Measurements from ENCODE around the gene VCL. TPM values are rescaled to one million over a fixed set of nuclear protein-coding genes. Genes with fewer than 3 reads are reported as not detected.
A peak's percentile ranks its signal among the peaks of the same experiment; 100 is the strongest.
"Not testable (repeated sequence)": the region's sequence is repeated elsewhere in the genome, so short reads cannot be mapped to it uniquely, and the experiment has no call there.

VCL gene
- polyA plus RNA-seq, 10 donors = 113 to 182 (median 137) TPM

DNA sequence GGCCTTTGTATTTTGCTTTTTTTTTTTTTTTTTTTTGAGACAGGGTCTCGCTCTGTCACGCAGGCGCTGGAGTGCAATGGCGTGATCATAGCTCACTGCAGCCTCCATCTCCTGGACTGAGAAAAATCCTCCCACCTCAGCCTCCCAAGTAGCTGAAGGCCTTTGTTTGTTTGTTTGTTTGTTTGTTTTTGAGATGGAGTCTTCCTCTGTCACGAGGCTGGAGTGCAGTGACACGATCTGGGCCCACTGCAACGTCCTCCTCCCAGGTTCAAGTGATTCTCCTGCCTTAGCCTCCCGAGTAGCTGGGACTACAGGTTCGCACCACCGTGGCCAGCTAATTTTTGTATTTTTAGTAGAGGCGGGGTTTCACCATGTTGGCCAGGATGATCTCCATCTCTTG, 2.3 kb downstream of the VCL start:
- DNase-seq = not testable (repeated sequence)

DNA sequence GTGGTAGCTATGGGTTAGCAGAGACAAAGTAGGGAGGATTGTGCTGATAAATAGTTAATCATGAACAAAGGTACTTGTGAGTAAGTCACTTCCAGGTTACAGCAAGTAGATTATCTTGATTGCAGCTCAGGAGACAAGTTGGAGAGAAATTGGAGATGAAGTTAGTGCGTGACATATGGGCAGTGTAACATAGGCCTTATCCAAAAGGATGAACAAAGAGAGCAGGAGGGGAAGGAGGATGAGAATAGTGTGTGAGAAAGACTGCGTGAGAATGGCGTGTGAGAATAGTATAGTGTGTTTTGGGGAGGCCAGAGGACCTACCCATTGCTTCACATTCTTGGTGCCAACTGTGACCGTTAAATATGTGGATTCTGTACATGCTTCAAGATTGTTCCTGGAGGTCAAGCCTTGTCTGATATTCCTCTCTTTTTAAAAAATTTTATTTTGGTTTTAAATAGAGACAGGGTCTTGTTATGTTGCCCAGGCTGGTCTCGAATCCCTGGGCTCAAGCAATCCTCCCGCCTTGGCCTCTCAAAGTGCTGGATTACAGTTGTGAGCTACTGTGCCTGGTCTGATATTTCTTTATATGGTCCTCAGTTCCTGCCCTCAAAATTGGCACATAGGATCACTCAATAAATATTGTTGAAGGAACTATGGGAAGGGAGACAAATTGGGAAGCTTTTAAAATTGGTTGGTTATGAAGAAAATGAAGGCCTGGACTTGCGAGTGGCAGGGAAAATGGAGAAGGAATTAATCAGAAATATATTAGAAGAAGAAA, 3.2 kb downstream of the VCL start:
- DNase-seq = no peak

DNA sequence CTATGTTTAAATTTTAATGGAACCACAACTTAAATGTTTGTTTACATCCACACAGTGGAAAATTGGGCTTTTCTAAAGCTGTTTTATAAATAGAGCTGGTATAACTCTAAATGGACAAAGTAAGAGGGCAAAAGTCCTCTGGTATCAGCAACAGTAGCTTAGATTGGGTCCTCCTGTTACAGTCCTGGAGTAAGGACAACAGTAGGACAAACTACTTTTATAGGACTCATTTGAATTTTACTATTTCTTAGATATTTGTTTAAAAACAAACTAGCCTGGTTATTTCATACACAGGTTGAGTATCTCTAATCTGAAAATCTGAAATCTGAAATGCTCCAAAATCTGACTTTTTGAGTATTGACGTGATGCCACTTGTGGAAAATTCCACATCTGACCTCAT, 8.4 kb downstream of the VCL start:
- DNase-seq = no peak

DNA sequence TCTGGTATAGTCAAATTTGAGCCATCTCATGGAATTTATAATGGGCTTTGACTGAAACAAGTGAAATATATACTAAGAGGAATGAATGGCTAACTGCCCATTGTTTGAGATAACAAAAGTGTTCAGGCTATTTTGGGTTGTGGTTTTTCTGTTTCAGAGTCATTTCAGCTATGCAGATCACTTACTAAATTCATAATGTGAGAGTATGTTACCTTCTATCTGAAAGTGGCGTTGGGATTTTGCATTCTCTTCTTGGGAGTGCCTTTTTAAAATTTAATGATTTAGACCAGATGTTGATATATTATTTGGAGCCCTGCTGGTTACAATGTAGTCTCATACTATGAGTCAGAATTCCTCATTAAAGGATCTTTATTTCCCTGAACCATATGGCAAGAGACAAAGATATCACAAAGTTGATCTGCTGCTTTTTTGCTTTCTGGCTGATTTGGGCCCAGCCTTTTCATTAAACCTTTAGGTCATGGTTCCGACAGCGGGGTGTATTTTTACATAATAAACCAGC, 10.4 kb downstream of the VCL start:
- DNase-seq = peak in 2 of 3 donors; percentile 55 to 86

DNA sequence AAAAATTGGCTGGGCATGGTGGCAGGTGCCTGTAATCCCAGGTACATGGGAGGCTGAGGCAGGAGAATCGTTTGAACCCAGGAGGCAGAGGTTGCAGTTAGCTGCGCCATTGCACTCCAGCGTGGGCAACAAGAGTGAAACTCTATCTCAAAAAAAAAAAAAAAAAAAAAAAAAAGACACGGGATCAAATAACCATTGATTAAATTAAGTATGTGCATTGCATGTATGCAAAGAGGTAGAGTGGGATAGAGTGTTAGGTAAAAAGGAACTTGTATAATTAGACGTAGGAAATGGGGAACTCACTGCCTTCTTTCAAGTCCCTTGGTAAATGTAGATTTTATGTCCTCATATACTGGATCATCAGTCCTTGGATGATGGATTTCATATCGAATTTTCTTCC, 13.1 kb downstream of the VCL start:
- no peak for DNase-seq

DNA sequence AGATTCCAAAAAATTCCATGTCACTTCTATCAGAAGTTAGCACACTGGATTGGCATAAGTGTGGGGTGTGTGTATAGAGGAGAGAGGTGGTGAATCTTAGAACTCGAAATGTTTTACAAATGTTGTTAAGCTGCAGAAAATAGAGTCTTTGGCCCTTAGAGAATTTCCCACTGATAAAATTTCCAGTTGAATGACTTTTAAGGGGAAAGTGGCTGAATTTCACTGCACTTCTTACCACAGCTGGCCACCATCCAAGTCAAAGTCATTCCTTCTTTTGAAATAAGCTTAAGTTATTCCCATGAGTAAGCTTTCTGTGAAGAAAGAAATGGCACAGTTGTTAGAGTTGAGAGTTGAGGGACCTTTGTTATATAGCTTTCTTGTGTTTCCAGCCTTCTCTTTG, 13.9 kb downstream of the VCL start:
- peak in 2 of 3 donors; percentile 39 to 74 for DNase-seq

DNA sequence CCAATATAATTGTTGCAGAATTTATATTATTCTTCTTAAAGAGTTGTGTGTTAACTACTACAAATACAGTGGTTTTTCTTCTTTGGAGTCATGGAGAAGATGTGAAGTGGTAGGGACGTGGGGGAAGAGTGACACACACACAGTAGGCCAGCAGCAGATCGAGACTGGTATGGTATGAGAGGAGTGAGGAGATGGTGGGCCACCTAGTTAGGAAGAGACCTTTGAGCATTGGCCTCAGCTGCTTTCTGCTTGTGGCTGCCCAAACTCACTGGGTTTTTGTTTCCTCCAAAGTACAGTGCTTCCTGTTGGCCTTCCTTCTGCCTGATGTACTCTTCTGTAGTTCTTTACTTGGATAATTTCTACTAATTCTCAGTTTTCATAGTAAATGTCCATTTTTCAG, 14.6 kb downstream of the VCL start:
- DNase-seq = no peak

DNA sequence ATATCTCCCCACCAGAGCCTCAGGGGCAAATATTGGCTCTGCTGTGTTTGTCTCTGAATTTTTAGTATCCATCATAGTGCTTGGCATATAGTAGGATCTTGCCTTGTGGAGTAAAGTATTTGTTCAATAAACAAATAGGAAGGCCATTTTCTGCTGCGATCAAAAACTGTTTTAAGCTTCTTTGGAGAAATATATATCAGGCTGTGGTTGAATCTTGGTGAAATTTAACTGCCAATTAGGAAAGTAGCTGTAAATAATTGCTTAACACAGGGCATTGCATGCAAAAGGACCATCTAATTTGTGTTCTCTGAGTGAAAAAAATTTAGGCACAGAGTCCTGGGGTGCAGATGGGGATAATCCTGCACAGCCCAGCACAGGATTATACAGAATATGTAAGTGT, 15.1 kb downstream of the VCL start:
- DNase-seq = no peak

DNA sequence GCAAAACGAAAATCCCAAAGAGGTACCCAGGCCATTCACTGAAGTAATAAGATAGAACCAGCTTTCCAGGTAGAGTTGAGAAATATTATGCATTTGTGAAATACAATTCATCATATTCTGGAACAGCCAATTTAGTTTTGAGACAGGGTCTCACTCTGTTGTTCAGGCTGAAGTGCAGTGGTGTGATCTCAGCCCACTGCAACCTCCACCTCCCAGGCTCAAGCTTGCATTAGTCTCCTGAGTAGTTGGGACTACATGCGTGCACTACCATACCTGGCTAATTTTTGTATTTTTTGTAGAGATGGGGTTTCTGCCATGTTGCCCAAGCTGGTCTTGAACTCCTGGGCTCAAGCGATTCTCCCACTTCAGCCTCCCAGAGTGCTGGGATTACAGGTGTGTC, 16.7 kb downstream of the VCL start:
- DNase-seq = not testable (repeated sequence)

DNA sequence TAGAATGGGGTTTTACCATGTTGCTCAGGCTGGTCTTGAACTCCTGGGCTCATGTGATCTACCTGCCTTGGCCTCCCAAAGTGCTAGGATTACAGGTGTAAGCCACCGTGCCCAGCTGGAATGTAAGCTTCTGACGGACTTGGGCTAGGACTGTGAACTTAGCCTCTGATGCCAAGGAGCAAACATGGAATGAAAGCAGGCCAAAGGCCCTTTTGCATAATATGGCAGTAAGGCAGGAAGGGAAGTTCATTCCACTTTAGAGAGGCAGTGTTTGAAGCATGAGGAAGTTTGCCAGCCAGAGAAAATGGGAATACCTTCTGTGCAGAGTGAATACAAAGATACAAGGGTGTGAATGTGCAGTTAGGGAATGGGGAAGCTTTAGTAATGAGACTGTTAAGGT, 20.3 kb downstream of the VCL start:
- DNase-seq = no peak

DNA sequence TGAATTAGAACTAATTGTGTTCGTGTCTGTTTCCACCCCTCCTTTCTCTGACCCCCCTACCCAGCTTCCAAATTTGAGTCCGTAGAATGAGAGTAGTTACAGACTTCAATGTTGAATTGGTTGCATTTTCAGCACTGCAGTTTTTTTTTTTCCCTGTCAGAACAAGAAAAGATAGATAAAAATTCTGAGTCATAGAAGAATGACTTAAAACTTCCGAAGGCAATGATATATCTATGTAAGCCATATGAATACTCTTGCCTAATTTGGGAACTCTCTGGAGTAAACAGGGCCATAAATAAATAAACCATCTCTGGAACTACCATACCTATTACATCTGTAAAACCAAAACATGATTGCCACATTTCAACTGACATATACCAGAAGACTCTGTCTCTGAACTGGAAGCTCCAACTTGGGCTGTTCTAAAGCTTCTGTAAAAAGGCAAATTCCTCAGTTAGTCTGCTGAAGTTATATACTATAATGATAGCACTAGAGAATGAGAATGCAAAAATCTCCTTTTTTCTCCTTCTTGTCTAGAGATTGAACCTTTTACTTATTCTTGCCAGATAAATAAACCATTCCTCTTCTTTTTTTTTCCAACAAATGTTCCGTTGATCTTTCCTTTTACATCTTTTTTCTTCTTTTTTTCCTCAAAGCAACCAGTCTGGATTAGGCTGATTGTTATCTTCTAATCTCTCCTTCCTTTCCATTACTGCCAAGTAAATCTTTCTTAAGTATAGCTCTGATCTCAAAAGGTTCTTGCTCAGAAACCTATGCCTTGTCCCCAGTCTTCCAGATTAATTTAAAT, 23.5 kb downstream of the VCL start:
- no peak for DNase-seq

DNA sequence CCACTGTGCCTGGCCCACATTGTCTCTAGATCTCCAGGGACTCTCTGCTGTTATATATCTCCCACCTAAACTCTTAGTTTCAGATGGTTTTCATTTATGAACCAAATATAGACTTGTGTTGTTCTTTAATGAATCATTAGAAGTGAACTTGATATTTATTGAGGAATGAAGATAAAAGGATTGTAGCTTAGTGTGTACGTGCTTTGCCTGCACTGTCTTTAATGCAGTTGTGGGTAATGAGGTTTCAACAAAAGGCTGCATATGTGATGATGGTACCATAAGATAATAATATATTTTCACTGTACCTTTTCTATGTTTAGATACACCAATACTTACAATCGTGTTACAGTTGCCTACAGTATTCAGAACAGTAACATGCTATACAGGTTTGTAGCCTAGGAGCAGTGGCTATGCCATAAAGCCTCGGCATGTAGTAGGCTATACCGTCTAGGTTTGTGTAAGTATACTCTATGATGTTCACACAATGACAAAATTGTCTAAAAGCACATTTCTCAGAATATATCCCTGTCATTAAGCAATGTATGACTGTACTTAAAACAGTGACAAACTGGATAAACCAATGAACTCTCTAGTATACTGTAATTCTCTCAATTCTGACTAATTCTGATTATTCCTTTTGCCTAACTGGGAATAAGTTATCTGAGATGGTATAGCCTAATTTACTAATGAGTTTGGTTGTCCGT, 25.2 kb downstream of the VCL start:
- no peak for DNase-seq

DNA sequence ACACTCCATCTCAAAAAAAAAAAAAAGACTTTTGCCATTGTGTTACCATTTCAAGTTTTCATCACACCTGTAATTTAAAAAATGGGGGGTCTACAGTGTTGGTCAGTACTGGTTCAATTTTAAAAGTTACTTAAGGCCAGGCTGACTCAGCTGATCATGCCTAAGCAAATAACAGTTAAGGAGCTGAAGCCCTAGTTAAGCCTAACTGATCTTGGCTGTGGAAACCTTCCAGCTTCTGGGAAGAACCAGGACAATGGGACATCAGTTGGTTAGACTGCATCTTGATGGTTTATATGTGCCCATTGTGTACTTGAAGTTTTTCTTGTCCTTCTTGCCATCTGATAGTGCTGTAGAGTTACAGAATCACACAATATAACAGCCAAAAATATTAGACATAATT, 26.7 kb downstream of the VCL start:
- no peak for DNase-seq

DNA sequence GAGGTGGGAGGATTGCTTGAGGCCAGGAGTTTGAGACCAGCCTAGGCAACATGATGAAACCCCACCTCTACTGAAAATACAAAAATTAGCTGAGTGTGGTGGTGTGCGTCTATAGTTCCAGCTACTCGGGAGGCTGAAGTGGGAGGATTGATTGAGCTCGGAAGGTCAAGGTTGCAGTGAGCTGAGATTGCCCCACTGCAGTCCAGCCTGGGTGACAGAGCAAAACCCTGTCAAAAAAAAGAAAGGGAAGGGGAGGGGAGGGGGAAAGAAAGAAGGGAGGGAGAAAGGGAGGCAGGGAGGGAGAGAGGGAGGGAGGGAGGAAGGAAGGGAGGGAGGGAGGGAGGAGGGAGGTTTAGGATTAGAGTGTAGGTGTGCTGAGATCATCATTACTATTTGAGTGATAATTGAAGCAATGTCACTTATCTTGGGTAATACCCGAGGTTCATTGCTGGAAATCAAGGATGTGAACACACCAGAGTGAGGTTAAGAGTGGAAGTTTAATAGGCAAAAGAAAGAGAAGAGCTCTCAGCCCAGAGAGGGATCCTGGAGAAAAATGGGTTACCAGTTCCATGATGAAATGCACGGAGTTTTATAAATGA, 27.6 kb downstream of the VCL start:
- no peak for DNase-seq

DNA sequence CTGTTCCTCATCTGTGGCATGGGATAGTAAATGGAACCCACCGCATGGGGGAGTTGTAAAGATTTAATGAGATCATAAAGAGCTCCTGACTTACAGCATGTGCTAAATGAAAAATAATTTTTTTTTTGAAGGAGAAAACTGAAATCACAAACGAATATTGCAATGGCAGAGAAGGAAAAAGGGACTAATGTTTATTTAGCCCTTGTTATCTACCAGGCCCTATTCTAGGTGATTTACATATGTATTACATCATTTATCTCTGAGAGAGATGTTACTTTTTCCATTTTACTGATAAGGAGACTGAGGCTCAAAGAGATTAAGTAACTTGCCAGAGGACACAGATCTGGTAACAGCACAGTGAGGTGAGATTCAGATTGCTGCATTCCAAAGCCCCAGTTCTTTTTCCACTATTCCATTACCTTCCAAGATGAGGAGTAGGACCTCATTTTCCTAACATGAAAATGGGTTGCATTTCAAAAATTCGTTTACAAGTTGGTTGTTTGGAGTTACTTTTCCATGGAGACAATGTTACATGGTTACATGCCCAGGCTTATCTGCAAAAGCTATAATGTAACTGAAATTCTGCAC, 28.6 kb downstream of the VCL start:
- no peak for DNase-seq

DNA sequence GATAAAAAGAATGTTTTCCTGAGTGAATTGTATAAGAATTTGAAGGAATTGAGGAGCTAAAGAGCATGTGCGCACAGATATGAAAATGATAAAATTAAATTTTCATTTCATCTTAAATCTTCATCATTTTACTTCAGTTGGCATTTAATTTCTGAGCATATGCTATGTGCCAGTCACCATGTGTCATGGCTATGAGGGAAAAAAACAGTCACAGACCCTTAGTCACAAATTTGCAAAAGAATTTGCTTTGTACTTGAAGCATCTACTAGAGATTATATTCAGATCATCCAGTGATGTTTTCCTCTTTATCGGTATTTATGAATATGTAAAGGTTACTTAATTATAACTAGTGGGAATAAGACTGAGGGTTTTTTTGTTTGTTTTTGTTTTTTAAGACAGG, 29.8 kb downstream of the VCL start:
- no peak for DNase-seq

DNA sequence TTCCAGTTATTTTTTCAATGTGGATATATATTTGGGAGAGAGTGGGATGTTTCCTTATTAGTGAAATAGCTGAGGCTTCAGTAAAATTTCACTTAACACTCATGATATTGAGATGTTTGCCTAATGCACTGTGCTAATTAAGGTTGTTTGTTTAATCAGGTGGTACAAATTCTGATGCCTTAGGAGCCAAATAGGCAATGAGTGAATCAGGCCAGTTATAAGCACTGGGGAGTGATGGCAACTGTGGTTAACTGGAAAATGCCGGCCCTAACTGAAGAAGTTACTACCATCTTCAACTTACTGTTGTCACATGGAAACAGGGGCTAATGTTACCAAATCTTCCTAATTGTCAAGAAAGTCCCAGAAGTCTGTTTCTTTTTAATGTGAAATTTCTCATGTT, 32.0 kb downstream of the VCL start:
- no peak for DNase-seq

DNA sequence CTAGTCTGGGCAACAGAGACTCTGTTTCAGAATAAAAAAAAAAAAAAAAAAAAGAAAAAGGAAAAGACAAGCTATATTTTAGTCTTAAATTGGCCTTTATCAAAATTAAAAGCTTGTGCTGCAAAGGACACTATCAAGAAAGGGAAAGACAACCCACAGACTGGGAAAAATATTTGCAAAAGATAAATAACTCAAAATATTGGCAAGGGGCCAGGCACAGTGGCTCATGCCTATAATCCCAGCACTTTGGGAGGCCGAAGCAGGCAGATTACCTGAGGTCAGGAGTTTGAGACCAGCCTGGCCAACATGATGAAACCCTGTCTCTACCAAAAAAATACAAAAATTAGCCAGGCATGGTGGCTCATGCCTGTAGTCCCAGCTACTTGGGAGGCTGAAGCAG, 34.3 kb downstream of the VCL start:
- not testable (repeated sequence) for DNase-seq

DNA sequence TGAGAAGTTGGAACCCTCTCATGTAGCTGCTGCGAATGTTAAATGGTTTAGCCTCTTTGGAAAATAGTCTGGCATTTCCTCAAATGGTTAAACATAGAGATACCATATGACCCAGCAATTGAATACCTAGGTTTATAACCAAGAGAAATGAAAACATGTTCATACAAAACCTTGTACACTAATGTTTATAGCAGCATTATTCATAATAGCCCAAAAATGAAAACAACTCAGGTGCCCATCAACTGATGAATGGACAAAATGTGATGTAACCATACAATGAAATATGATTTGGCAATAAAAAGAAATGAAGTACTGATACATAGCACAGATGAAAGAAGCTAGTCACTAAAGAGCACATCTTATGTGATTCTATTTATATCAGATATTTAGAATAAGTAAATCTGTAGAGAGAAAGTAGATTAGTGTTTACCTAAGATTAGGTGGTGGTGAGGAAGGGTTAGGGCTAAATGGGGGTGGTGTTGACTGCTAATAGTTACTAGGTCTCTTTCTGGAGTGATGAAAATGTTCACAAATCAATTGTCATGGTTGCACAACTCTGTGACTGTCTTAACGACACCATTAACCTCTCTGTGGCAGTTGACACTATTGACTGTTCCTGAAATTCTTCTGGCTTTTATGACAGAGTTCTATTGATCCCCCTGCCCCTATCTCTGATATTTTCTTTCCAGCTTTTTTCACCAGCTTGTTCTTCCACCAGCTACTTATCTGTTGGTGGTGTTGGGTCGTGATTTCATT, 35.2 kb downstream of the VCL start:
- no peak for DNase-seq

DNA sequence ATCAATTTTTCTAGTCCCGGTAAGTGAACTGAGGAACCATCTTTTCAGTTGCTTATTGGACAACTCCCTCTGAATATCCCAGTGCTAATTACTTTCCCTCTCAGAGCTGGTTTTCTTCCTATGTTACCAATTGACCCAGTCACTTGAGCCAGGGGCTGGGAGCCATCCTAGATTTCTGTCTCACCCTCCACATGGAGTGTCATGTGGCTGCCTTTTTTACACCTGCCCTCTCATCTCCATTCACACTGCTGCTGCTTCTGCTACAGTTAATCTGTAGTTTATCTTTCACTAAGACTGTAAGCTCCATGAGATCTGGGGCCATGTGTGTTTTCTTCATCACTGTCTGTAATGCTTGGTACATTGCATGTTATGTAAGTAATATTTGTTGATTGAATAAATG, 35.8 kb downstream of the VCL start:
- no peak for DNase-seq

DNA sequence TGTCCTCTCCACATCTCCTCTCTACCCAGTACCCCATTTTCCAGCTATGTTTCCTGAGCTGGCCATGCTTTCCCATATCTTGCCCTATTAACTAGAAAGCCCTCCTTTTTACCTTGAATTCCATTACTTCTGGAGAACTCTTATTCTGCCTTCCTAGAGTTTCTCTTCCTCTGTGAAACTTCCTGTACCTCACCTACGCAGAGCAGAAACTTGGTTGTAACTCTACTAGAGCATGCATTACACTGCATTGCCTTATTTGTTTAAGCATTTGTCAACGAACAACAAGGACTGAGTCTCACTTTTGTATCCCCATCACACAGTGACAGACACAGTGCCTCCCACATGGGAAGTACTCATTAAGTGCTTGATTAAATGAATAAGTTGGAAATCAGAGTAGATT, 36.4 kb downstream of the VCL start:
- no peak for DNase-seq

Data from muscle of back (tissue), 11 donors.